Dedifferentiated amniotic fluid mesenchymal stem cell (primary cell): Measurements from ENCODE around the gene LHFPL6.

Experiments
- DNase-seq: peaks from one replicate; pipeline ENCODE4 v3.0.0-alpha.2; 2016; ENCODE audit errors: extremely low spot score

The LHFPL6 gene

GRCh38 chr13:39415008-39415802 lies 187.8 kb downstream of the LHFPL6 start:
- DNase-seq = no peak

GRCh38 chr13:39414339-39414738 lies 188.7 kb downstream of the LHFPL6 start:
- no peak for DNase-seq

GRCh38 chr13:39411511-39411910 lies 191.5 kb downstream of the LHFPL6 start:
- no peak for DNase-seq

- DNase-seq = no peak
These were observed 192.0 kb downstream of the LHFPL6 start for GRCh38 chr13:39410964-39411363.

GRCh38 chr13:39410096-39410901 lies 192.7 kb downstream of the LHFPL6 start:
- peak; percentile 71 for DNase-seq

- DNase-seq = no peak
These were observed 194.5 kb downstream of the LHFPL6 start for GRCh38 chr13:39408512-39408911.

- DNase-seq = no peak
These were observed 195.2 kb downstream of the LHFPL6 start for GRCh38 chr13:39407786-39408185.

- DNase-seq = no peak
These were observed 195.9 kb downstream of the LHFPL6 start for GRCh38 chr13:39407138-39407537.

- DNase-seq = no peak
These were observed 196.3 kb downstream of the LHFPL6 start for GRCh38 chr13:39406688-39407087.

GRCh38 chr13:39405596-39406205 lies 197.3 kb downstream of the LHFPL6 start:
- DNase-seq = no peak

GRCh38 chr13:39405107-39405506 lies 197.9 kb downstream of the LHFPL6 start:
- no peak for DNase-seq

GRCh38 chr13:39403106-39403505 lies 199.9 kb downstream of the LHFPL6 start:
- no peak for DNase-seq

GRCh38 chr13:39402221-39402970 lies 200.6 kb downstream of the LHFPL6 start:
- DNase-seq = no peak

GRCh38 chr13:39401756-39402155 lies 201.2 kb downstream of the LHFPL6 start:
- DNase-seq = no peak

GRCh38 chr13:39401046-39401705 lies 201.8 kb downstream of the LHFPL6 start:
- DNase-seq = no peak

GRCh38 chr13:39399102-39399501 lies 203.9 kb downstream of the LHFPL6 start:
- no peak for DNase-seq

GRCh38 chr13:39397896-39398265 lies 205.1 kb downstream of the LHFPL6 start:
- DNase-seq = no peak

- DNase-seq = no peak
These were observed 205.6 kb downstream of the LHFPL6 start for GRCh38 chr13:39397226-39397895.

GRCh38 chr13:39394796-39395678 lies 208.0 kb downstream of the LHFPL6 start:
- no peak for DNase-seq

GRCh38 chr13:39391761-39392160 lies 211.2 kb downstream of the LHFPL6 start:
- no peak for DNase-seq
